Measurements from ENCODE around the gene RASSF5. TPM values are rescaled to one million over a fixed set of nuclear protein-coding genes. Genes with fewer than 3 reads are reported as not detected.

Gene RASSF5
- total and polyA plus RNA-seq, 2 of the 13 experiments (the other 11 are each of a cell fraction or from before 2014, with no cell fraction given): 0.18 to 0.40 TPM

DNA sequence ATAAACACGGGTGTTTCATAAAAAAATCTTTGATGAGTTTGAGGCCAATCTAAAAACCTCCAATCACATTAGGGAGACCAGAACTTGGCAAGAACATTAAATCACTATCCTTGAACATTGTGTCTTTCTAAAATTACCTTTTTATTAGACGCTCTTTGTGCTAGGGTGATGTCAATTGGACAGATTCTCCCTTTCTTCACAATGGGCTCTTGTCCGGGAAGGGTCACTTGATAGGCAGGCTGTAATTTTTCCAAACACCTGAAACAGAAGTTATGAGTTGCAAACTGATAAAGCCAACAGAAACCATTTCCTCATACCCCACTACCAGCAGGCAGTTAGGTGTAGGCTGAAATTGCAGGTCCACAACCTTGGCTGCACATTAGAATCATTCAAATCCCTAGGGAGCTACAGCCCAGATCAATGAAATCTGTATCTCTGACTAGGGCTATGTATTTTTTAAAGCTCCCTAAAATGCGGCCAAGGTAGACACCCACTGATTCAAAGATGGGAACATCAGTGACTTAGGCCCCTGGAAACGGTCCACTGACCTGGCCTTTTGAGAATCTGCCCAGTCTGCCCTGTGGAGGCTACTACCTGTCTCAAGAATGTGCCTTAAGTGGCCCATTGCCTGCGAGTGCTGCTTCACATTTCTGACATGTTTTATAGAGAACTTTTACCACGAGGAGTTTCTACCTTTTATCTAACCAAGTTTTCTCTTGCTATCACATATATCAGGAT lies 88.4 kb downstream of the RASSF5 start:
- WGBS (ENCODE audit: low lambda C conversion rate): 97% methylated on average over 7 of the region's 7 CpGs
- Histone ChIP-seq H3K4me3 (replicated peaks in 1 of 3; ENCODE audit: insufficient read depth in 1 of 3, low read depth in 2 of 3, low read length in 3 of 3) (no peak overlapping the region), H4K20me1 (ENCODE audit: insufficient read depth, low read length) (no peaks in the 10 kb centered on the region), H3K27me3 (ENCODE audit: control insufficient read depth in 1 of 2, insufficient read depth in 2 of 2, low read length in 2 of 2) (no peaks in the 10 kb centered on the region), H3K9ac (ENCODE audit: insufficient read depth, low read depth, low read length) (no peak overlapping the region), H3K27ac (ENCODE audit: extremely low read length, insufficient read depth, low read length) (no peak overlapping the region), H2AFZ (ENCODE audit: low read length) (no peak overlapping the region), H3K36me3 (replicated peaks in 1 of 2; ENCODE audit: control insufficient read depth in 1 of 2, insufficient read depth in 2 of 2, low read length in 2 of 2) (peaks cover 31 to 86% of the 10 kb centered on the region in 2 experiments), H3K4me2 (ENCODE audit: low read depth, low read length) (no peak overlapping the region), H3K4me1 (ENCODE audit: insufficient read depth, low read length) (no peaks in the 10 kb centered on the region), H3K9me3 (ENCODE audit: low read length) (no peaks in the 10 kb centered on the region), H3K79me2 (ENCODE audit: insufficient read depth, low read length) (no peaks in the 10 kb centered on the region)
- POLR2A ChIA-PET: no interaction called here
- no peak for DNase-seq (ENCODE audit: low spot score)
- intact Hi-C loops (cut with micrococcal nuclease; ENCODE audit: unreplicated experiment): no loop called here
- ATAC-seq: no peak
- BruUV-seq (replicated peaks): no TSS peak
- CTCF ChIA-PET (ENCODE audit: low intra/inter-chr PET ratio, low total read pairs): no interaction called here
- FAIRE-seq: no peak
- in situ Hi-C loops (cut with HindIII; ENCODE audit: extremely low pct_ligation_motif_present, low pct_unique_long_range_greater_than_20kb): no loop called here
- TF ChIP-seq, protein P1, sequence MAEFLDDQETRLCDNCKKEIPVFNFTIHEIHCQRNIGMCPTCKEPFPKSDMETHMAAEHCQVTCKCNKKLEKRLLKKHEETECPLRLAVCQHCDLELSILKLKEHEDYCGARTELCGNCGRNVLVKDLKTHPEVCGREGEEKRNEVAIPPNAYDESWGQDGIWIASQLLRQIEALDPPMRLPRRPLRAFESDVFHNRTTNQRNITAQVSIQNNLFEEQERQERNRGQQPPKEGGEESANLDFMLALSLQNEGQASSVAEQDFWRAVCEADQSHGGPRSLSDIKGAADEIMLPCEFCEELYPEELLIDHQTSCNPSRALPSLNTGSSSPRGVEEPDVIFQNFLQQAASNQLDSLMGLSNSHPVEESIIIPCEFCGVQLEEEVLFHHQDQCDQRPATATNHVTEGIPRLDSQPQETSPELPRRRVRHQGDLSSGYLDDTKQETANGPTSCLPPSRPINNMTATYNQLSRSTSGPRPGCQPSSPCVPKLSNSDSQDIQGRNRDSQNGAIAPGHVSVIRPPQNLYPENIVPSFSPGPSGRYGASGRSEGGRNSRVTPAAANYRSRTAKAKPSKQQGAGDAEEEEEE (CRISPR knock-in tag; IDR thresholded peaks at IDR 0.05; ENCODE audit: borderline replicate concordance): no peak
- TF ChIP-seq AGO2 (optimal IDR thresholded peaks at IDR 0.05; ENCODE audit: low read depth, low read length) (no peak), DMAP1 (CRISPR knock-in tag; IDR thresholded peaks at IDR 0.05) (no peak), PRMT3 (CRISPR knock-in tag; IDR thresholded peaks at IDR 0.05; ENCODE audit: borderline replicate concordance, low read depth) (no peak), TARDBP (CRISPR knock-in tag; IDR thresholded peaks at IDR 0.05) (no peak), ZNF768 (CRISPR knock-in tag; IDR thresholded peaks at IDR 0.05) (no peak), FOXM1 (CRISPR knock-in tag; IDR thresholded peaks at IDR 0.05) (no peak), ARID2 (CRISPR knock-in tag; IDR thresholded peaks at IDR 0.05; ENCODE audit: borderline replicate concordance) (no peak), BCL3 (CRISPR knock-in tag; IDR thresholded peaks at IDR 0.05) (no peak), ZNF549 (CRISPR knock-in tag; IDR thresholded peaks at IDR 0.05) (no peak), ESRRA (CRISPR knock-in tag; IDR thresholded peaks at IDR 0.05; ENCODE audit: low read depth) (no peak), ZFP62 (CRISPR knock-in tag; IDR thresholded peaks at IDR 0.05) (no peak), BORCS8-MEF2B (CRISPR knock-in tag; IDR thresholded peaks at IDR 0.05) (no peak), NR2F2 (IDR thresholded peaks at IDR 0.05; ENCODE audit: borderline replicate concordance, low read depth) (no peak)
